Suprapubic skin (tissue), 3 donors: ENCODE data around the gene KLF4.

Experiments used
- CTCF ChIP-seq, 2 donors: fragments of 200-600 bp in 1 of 2; fragments of 450-650 bp in 1 of 2; sonication (generic) in 1 of 2; IDR thresholded peaks; one replicate each; pipeline ENCODE4 v1.5.1; 2016 to 2019; ENCODE audit warnings: antibody characterized with exemption in 2 of 2, mild to moderate bottlenecking in 1 of 2, moderate library complexity in 1 of 2
- EP300 ChIP-seq: sonication (generic); formaldehyde crosslinking; IDR thresholded peaks from one replicate; pipeline ENCODE4 v1.6.1; 2017; ENCODE audit warnings: antibody characterized with exemption

GRCh38 chr9:107502464-107502863 lies 12.9 kb upstream of the KLF4 start:
- TF ChIP-seq CTCF (IDR thresholded peaks at IDR 0.05) (no peak), EP300 (no peak)
